ENCODE data around the gene GLRB.

- TF ChIP-seq CTCF (IDR thresholded peaks at IDR 0.05) (no peak), SIN3A (IDR thresholded peaks at IDR 0.05; ENCODE audit: borderline replicate concordance, insufficient read depth, low read depth, low read length) (no peak), POLR2AphosphoS5 (IDR thresholded peaks at IDR 0.05; ENCODE audit: low read depth, low read length) (no peak)
These were observed 119.4 kb downstream of the GLRB start for GRCh38 chr4:157195374-157195773.
